H9 (cell line): ENCODE results near the gene NSD1. TPM values are rescaled to one million over a fixed set of nuclear protein-coding genes. Genes with fewer than 3 reads are reported as not detected.

ENCODE experiments used
- DNase-seq: peaks from one replicate; pipeline ENCODE4 v3.0.0-alpha.2; 2017
- H2AFZ ChIP-seq: one replicate; pipeline ENCODE4 v1.6.1; 2013; ENCODE audit warnings: mild to moderate bottlenecking, low read length, control low read depth, moderate library complexity
- H2AK5ac ChIP-seq: 2 replicates; pipeline ENCODE4 v1.6.1; 2013; ENCODE audit warnings: low read length, control low read depth, mixed read lengths; ENCODE audit not compliant: insufficient read length
- H2BK120ac ChIP-seq: one replicate; pipeline ENCODE4 v1.6.1; 2013; ENCODE audit warnings: low read depth, mild to moderate bottlenecking, low read length, control low read depth, inconsistent platforms; ENCODE audit not compliant: poor library complexity, severe bottlenecking
- H2BK12ac ChIP-seq: 2 replicates; pipeline ENCODE4 v1.6.1; 2013; ENCODE audit warnings: low read length, control low read depth, mixed read lengths, low read depth; ENCODE audit not compliant: insufficient read length
- H2BK15ac ChIP-seq: 2 replicates; pipeline ENCODE4 v1.6.1; 2013; ENCODE audit warnings: low read depth, low read length, control low read depth
- H2BK20ac ChIP-seq: one replicate; pipeline ENCODE4 v1.6.1; 2013; ENCODE audit warnings: low read depth, mild to moderate bottlenecking, low read length, control low read depth, inconsistent platforms; ENCODE audit not compliant: poor library complexity, severe bottlenecking
- H2BK5ac ChIP-seq: 2 replicates; pipeline ENCODE4 v1.6.1; 2013; ENCODE audit warnings: low read length, control low read depth, mixed read lengths; ENCODE audit not compliant: insufficient read length
- H3K14ac ChIP-seq: 2 replicates; pipeline ENCODE4 v1.6.1; 2013; ENCODE audit warnings: low read length, control low read depth; ENCODE audit not compliant: insufficient read depth
- H3K18ac ChIP-seq: 2 replicates; pipeline ENCODE4 v1.6.1; 2013; ENCODE audit warnings: low read depth, mild to moderate bottlenecking, mixed read lengths, low read length, control low read depth; ENCODE audit not compliant: insufficient read length
- H3K23ac ChIP-seq: 2 replicates; pipeline ENCODE4 v1.6.1; 2013; ENCODE audit warnings: low read length, control low read depth, mixed read lengths, low read depth; ENCODE audit not compliant: insufficient read length
- H3K23me2 ChIP-seq: 2 replicates; pipeline ENCODE4 v1.6.1; 2013; ENCODE audit warnings: low read depth, mild to moderate bottlenecking, mixed read lengths, low read length, control low read depth; ENCODE audit not compliant: insufficient read length, poor library complexity, severe bottlenecking
- H3K27ac ChIP-seq: 2 replicates; pipeline ENCODE4 v1.5.1; 2013; ENCODE audit warnings: low read length, control low read depth, mixed read lengths, low read depth; ENCODE audit not compliant: insufficient read length
- H3K27me3 ChIP-seq: 2 replicates; pipeline ENCODE4 v1.6.1; 2013; ENCODE audit warnings: low read length, control low read depth, inconsistent platforms; ENCODE audit not compliant: insufficient read depth
- H3K4ac ChIP-seq: 2 replicates; pipeline ENCODE4 v1.6.1; 2013; ENCODE audit warnings: low read depth, mild to moderate bottlenecking, control low read depth, inconsistent platforms, low read length, moderate library complexity
- H3K4me1 ChIP-seq: 2 replicates; pipeline ENCODE4 v1.6.1; 2013; ENCODE audit warnings: low read length, control low read depth, inconsistent platforms; ENCODE audit not compliant: insufficient read depth
- H3K4me2 ChIP-seq: 2 replicates; pipeline ENCODE4 v1.6.1; 2013; ENCODE audit warnings: low read length, control low read depth, mixed read lengths; ENCODE audit not compliant: insufficient read length, insufficient read depth
- H3K56ac ChIP-seq: 2 replicates; pipeline ENCODE4 v1.6.1; 2013; ENCODE audit warnings: low read depth, mild to moderate bottlenecking, mixed read lengths, low read length, control low read depth; ENCODE audit not compliant: insufficient read length
- H3K79me1 ChIP-seq: 2 replicates; pipeline ENCODE4 v1.6.1; 2013; ENCODE audit warnings: low read depth, mild to moderate bottlenecking, moderate library complexity, low read length, control low read depth, inconsistent platforms; ENCODE audit not compliant: insufficient read depth, poor library complexity, severe bottlenecking
- H3K79me2 ChIP-seq: 2 replicates; pipeline ENCODE4 v1.6.1; 2013; ENCODE audit warnings: low read length, control low read depth, inconsistent platforms; ENCODE audit not compliant: insufficient read depth
- H3K9ac ChIP-seq: 2 replicates; pipeline ENCODE4 v1.6.1; 2013; ENCODE audit warnings: low read length, control low read depth, mixed read lengths; ENCODE audit not compliant: insufficient read length; ENCODE audit errors: extremely low read depth
- H3K9me3 ChIP-seq: one replicate; pipeline ENCODE4 v1.6.1; 2013; ENCODE audit warnings: low read depth, low read length, inconsistent platforms; ENCODE audit not compliant: control insufficient read depth
- H3T11ph ChIP-seq: one replicate; pipeline ENCODE4 v1.6.1; 2013; ENCODE audit warnings: mild to moderate bottlenecking, low read length, control low read depth, inconsistent platforms
- H4K20me1 ChIP-seq: one replicate; pipeline ENCODE4 v1.6.1; 2013; ENCODE audit not compliant: control insufficient read depth, insufficient read length, insufficient read depth
- H4K5ac ChIP-seq: 2 replicates; pipeline ENCODE4 v1.6.1; 2013; ENCODE audit warnings: low read depth, mild to moderate bottlenecking, mixed read lengths, low read length, control low read depth; ENCODE audit not compliant: insufficient read length
- H4K8ac ChIP-seq: replicated peaks from 2 replicates; pipeline ENCODE4 v1.6.1; 2013; ENCODE audit warnings: low read length, control low read depth, mixed read lengths, low read depth; ENCODE audit not compliant: insufficient read length
- H4K91ac ChIP-seq: 2 replicates; pipeline ENCODE4 v1.6.1; 2013; ENCODE audit warnings: low read depth, mild to moderate bottlenecking, moderate library complexity, mixed read lengths, low read length, control low read depth; ENCODE audit not compliant: insufficient read length
- H3K27ac Mint-ChIP-seq, 3 experiments: 2 replicates in 2 of 3; 3 replicates in 1 of 3; pipeline ENCODE4 v1.8.0; 2020 to 2021; ENCODE audit warnings: mixed read lengths in 3 of 3, mild to moderate bottlenecking in 1 of 3, moderate library complexity in 1 of 3
- H3K27me3 Mint-ChIP-seq: 2 replicates; pipeline ENCODE4 v1.8.0; 2021; ENCODE audit warnings: low read depth, mild to moderate bottlenecking, moderate library complexity, mixed read lengths
- H3K36me3 Mint-ChIP-seq, 3 experiments: 2 replicates in 2 of 3; 3 replicates in 1 of 3; pipeline ENCODE4 v1.8.0; 2020 to 2021; ENCODE audit warnings: low read depth in 3 of 3, mixed read lengths in 3 of 3; ENCODE audit not compliant: insufficient read depth in 1 of 3
- H3K4me1 Mint-ChIP-seq, 2 experiments: 2 replicates each; pipeline ENCODE4 v1.8.0; 2020; ENCODE audit warnings: mixed read lengths in 2 of 2
- H3K4me3 Mint-ChIP-seq, 2 experiments: 2 replicates in 1 of 2; 3 replicates in 1 of 2; pipeline ENCODE4 v1.8.0; 2020 to 2021; ENCODE audit warnings: mild to moderate bottlenecking in 2 of 2, mixed read lengths in 2 of 2, moderate library complexity in 1 of 2
- H3K9me3 Mint-ChIP-seq, 2 experiments: 2 replicates in 1 of 2; 3 replicates in 1 of 2; pipeline ENCODE4 v1.8.0; 2020; ENCODE audit warnings: mild to moderate bottlenecking in 2 of 2, mixed read lengths in 2 of 2, moderate library complexity in 1 of 2
- WGBS: extraction: QIAGEN DNeasy Blood & Tissue Kit; methylation state at CpG from one replicate; pipeline ENCODE4 v1.1.7; 2013; ENCODE audit warnings: missing lambda C conversion rate, low lambda C conversion rate, mixed read lengths; ENCODE audit not compliant: insufficient read length; ENCODE audit errors: extremely low coverage; 5-methylcytosine and 5-hydroxymethylcytosine counted together
- total RNA-seq: library from RNA; stranded (reverse); gene quantifications from 2 replicates; pipeline ENCODE4 v1.2.1, GENCODE V29; 2021
- TF ChIP-seq, protein P1 (sequence below): fragments of 200-600 bp; sonication (generic); conservative IDR thresholded peaks from 3 replicates; pipeline ENCODE4 v1.8.0; 2021; ENCODE audit warnings: antibody characterized with exemption, mild to moderate bottlenecking

NSD1 gene
- total RNA-seq, 1 experiment from 2014 or later, result 213 TPM

DNA sequence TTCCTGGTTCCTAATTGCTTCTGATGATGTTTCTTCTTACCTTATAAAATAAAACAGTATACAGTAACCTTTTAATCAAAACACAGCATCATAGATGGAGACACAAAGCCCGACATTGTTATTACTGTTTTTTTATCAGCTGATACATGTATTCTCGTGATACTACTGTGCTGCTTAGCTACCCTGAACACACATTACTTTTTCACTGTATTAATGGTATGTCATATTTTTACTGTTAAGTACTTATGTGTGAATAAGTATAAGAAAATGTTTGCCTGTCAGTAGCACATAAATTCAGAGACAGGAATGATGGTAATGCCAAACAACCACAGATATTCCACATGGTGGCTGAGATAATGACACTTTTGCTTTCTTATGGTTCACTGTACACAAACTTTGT is 101.3 kb downstream of the NSD1 start:
- Mint-ChIP-seq H3K27me3 (no peaks in the 10 kb centered on the region), H3K36me3 (peaks cover 30 to 61% (median 58%) of the 10 kb centered on the region in 3 experiments; a peak in 6 of 7 replicates), H3K4me3 (no peak overlapping the region), H3K27ac (no peak overlapping the region), H3K4me1 (peaks cover 0 to 4% of the 10 kb centered on the region in 2 experiments; a peak in 1 of 4 replicates), H3K9me3 (no peaks in the 10 kb centered on the region)
- H2BK12ac ChIP-seq, result no peak overlapping the region
- TF ChIP-seq, protein P1, sequence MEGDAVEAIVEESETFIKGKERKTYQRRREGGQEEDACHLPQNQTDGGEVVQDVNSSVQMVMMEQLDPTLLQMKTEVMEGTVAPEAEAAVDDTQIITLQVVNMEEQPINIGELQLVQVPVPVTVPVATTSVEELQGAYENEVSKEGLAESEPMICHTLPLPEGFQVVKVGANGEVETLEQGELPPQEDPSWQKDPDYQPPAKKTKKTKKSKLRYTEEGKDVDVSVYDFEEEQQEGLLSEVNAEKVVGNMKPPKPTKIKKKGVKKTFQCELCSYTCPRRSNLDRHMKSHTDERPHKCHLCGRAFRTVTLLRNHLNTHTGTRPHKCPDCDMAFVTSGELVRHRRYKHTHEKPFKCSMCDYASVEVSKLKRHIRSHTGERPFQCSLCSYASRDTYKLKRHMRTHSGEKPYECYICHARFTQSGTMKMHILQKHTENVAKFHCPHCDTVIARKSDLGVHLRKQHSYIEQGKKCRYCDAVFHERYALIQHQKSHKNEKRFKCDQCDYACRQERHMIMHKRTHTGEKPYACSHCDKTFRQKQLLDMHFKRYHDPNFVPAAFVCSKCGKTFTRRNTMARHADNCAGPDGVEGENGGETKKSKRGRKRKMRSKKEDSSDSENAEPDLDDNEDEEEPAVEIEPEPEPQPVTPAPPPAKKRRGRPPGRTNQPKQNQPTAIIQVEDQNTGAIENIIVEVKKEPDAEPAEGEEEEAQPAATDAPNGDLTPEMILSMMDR, result no peak
- no CpG with 5 or more reads among the region's 2 CpGs for WGBS
- H3K27ac ChIP-seq, result no peak overlapping the region
- H3K4ac ChIP-seq, result no peak overlapping the region
- no peak overlapping the region for H3K18ac ChIP-seq
- H3K79me2 ChIP-seq, result peaks cover 18% of the 10 kb centered on the region; the same call in 1 of the 2 replicates
- no peak overlapping the region for H3T11ph ChIP-seq
- no peaks in the 10 kb centered on the region for H3K27me3 ChIP-seq
- H3K14ac ChIP-seq, result no peak overlapping the region
- no peak overlapping the region for H3K56ac ChIP-seq
- H4K20me1 ChIP-seq, result no peaks in the 10 kb centered on the region
- no peaks in the 10 kb centered on the region for H3K4me1 ChIP-seq
- no peak for DNase-seq
- H2BK120ac ChIP-seq, result no peak overlapping the region
- no peak overlapping the region for H2BK20ac ChIP-seq
- no peak overlapping the region for H4K8ac ChIP-seq
- H3K9me3 ChIP-seq, result no peaks in the 10 kb centered on the region
- no peak overlapping the region for H2AFZ ChIP-seq
- H3K4me2 ChIP-seq, result no peak overlapping the region
- H2BK5ac ChIP-seq, result no peak overlapping the region
- peaks cover 7% of the 10 kb centered on the region for H3K79me1 ChIP-seq
- H2BK15ac ChIP-seq, result no peak overlapping the region
- no peak overlapping the region for H4K5ac ChIP-seq
- no peak overlapping the region for H3K9ac ChIP-seq
- H4K91ac ChIP-seq, result no peak overlapping the region
- no peaks in the 10 kb centered on the region for H3K23me2 ChIP-seq
- no peak overlapping the region for H2AK5ac ChIP-seq
- H3K23ac ChIP-seq, result no peak overlapping the region
